Memory B cell (primary cell): ENCODE measurements around the gene BCLAF1.

Source experiments
- ATAC-seq: fragments of 150-1000 bp; cut with Tn5 transposase; 2 replicates; pipeline ENCODE4 v1.10.0; 2021; ENCODE audit warnings: low read depth, mild to moderate bottlenecking, moderate library complexity
- DNase-seq, 2 donors: peaks; one replicate each; pipeline ENCODE4 v3.0.0; 2022; ENCODE audit warnings: low spot score in 2 of 2
- H3K27ac Mint-ChIP-seq: one replicate; pipeline ENCODE4 v1.8.0; 2022; ENCODE audit warnings: mild to moderate bottlenecking, moderate library complexity, mixed read lengths
- H3K27me3 Mint-ChIP-seq: one replicate; pipeline ENCODE4 v1.8.0; 2022; ENCODE audit warnings: mixed read lengths
- H3K36me3 Mint-ChIP-seq: one replicate; pipeline ENCODE4 v1.8.0; 2022; ENCODE audit warnings: mild to moderate bottlenecking, mixed read lengths
- H3K4me1 Mint-ChIP-seq: one replicate; pipeline ENCODE4 v1.8.0; 2022; ENCODE audit warnings: mixed read lengths
- H3K4me3 Mint-ChIP-seq: one replicate; pipeline ENCODE4 v1.8.0; 2022; ENCODE audit warnings: mild to moderate bottlenecking, moderate library complexity, mixed read lengths
- H3K9me3 Mint-ChIP-seq: one replicate; pipeline ENCODE4 v1.8.0; 2022; ENCODE audit warnings: mixed read lengths

BCLAF1 gene

GRCh38 chr6:136216503-136217401 is 72.9 kb downstream of the BCLAF1 start:
- Mint-ChIP-seq H3K4me3 (no peak overlapping the region), H3K36me3 (peaks cover 4% of the 10 kb centered on the region), H3K27ac (no peak overlapping the region), H3K9me3 (peaks cover 5% of the 10 kb centered on the region), H3K27me3 (peaks cover 4% of the 10 kb centered on the region), H3K4me1 (no peaks in the 10 kb centered on the region)
- DNase-seq, result no peak
- no peak for ATAC-seq

- Mint-ChIP-seq H3K4me1 (no peaks in the 10 kb centered on the region), H3K4me3 (no peak overlapping the region), H3K36me3 (no peaks in the 10 kb centered on the region), H3K9me3 (peaks cover under 1% of the 10 kb centered on the region), H3K27ac (no peak overlapping the region), H3K27me3 (peaks cover under 1% of the 10 kb centered on the region)
- DNase-seq, result no peak
- ATAC-seq, result no peak
These were observed 75.8 kb downstream of the BCLAF1 start for GRCh38 chr6:136213853-136214252.

DNA sequence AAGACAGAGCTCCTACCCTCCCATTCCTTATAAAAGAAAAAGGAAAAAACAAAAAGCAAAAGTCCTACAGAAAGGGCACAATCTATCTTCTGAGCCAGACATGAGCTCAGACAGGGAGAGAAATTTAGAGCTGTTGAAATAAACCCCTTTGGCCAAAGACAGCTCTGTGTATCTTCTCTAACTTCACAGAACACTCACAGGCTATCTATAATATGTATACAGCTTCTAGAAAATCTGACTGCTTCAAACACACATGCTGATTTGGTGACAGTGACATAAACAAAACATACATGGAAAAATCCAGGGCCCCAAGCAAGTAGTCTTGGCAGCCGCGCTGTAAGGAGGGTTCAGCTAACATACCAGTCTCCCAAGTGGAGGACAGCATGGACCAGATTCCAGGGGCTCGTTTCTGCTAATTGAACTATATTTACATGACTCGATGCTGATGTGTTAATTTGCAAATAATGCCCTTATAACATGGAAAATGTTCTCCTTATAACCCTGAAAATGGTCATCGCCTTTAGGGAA is 76.6 kb downstream of the BCLAF1 start:
- no peaks in the 10 kb centered on the region for H3K9me3 Mint-ChIP-seq
- no peak for DNase-seq
- H3K36me3 Mint-ChIP-seq, result no peaks in the 10 kb centered on the region
- no peak overlapping the region for H3K27ac Mint-ChIP-seq
- H3K4me3 Mint-ChIP-seq, result no peak overlapping the region
- no peak for ATAC-seq
- H3K4me1 Mint-ChIP-seq, result no peaks in the 10 kb centered on the region
- peaks cover 3% of the 10 kb centered on the region for H3K27me3 Mint-ChIP-seq

DNA sequence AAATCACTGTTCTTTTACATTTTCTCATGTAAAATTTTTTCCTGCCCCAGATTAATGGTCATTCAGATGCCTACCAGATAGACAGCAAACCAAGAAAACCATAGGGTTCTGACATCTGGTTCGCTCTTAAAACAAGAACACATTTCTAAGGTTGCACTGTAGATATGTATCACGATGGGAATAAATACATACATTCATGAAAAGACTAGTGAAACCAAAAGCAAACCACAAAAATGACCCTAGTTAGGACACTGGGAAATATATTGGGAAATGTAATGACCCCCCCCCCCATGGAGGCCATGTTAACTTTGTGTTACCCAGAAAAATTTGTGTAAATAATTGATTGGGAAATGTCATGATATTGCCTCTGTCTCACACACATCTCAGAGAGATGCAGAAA is 77.0 kb downstream of the BCLAF1 start:
- DNase-seq (no peak), ATAC-seq (no peak)
- no peaks in the 10 kb centered on the region for H3K36me3 Mint-ChIP-seq
- H3K27ac Mint-ChIP-seq, result no peak overlapping the region
- H3K9me3 Mint-ChIP-seq, result no peaks in the 10 kb centered on the region
- no peaks in the 10 kb centered on the region for H3K4me1 Mint-ChIP-seq
- H3K27me3 Mint-ChIP-seq, result peaks cover 3% of the 10 kb centered on the region
- H3K4me3 Mint-ChIP-seq, result no peak overlapping the region

GRCh38 chr6:136210398-136211165 is 79.1 kb downstream of the BCLAF1 start:
- H3K27ac Mint-ChIP-seq, result no peak overlapping the region
- no peaks in the 10 kb centered on the region for H3K4me1 Mint-ChIP-seq
- peaks cover 6% of the 10 kb centered on the region for H3K27me3 Mint-ChIP-seq
- no peak for ATAC-seq
- no peaks in the 10 kb centered on the region for H3K9me3 Mint-ChIP-seq
- H3K4me3 Mint-ChIP-seq, result no peak overlapping the region
- H3K36me3 Mint-ChIP-seq, result no peaks in the 10 kb centered on the region
- DNase-seq, result no peak

DNA sequence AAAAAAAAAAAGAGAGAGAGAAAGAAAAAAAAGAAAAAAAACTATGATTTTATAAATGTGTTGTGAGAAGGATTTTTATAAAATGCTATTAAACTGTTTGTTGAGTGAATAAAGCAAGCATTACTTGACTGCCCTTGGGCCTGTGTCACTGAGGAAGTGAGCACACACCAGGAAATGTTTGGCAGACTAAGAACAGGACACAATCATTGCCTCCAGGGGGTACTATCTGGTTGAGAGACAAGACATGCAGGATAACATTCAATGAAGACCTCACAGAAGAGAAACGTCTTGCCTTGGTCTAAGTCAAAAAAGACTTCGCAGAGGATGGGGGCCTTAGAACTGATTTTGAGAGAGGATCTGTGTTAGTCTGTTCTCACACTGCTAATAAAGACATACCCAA is 80.2 kb downstream of the BCLAF1 start:
- Mint-ChIP-seq H3K9me3 (no peaks in the 10 kb centered on the region), H3K27ac (no peak overlapping the region), H3K36me3 (no peaks in the 10 kb centered on the region), H3K4me1 (no peaks in the 10 kb centered on the region), H3K4me3 (no peak overlapping the region), H3K27me3 (peaks cover 6% of the 10 kb centered on the region)
- ATAC-seq, result no peak
- no peak for DNase-seq

GRCh38 chr6:136208783-136209182 is 80.9 kb downstream of the BCLAF1 start:
- H3K4me1 Mint-ChIP-seq, result no peaks in the 10 kb centered on the region
- H3K27me3 Mint-ChIP-seq, result peaks cover 6% of the 10 kb centered on the region
- no peaks in the 10 kb centered on the region for H3K36me3 Mint-ChIP-seq
- no peak overlapping the region for H3K4me3 Mint-ChIP-seq
- H3K27ac Mint-ChIP-seq, result no peak overlapping the region
- DNase-seq, result no peak
- H3K9me3 Mint-ChIP-seq, result no peaks in the 10 kb centered on the region
- ATAC-seq, result no peak
